ENCODE results near the gene POU3F3.

POU3F3 gene

DNA sequence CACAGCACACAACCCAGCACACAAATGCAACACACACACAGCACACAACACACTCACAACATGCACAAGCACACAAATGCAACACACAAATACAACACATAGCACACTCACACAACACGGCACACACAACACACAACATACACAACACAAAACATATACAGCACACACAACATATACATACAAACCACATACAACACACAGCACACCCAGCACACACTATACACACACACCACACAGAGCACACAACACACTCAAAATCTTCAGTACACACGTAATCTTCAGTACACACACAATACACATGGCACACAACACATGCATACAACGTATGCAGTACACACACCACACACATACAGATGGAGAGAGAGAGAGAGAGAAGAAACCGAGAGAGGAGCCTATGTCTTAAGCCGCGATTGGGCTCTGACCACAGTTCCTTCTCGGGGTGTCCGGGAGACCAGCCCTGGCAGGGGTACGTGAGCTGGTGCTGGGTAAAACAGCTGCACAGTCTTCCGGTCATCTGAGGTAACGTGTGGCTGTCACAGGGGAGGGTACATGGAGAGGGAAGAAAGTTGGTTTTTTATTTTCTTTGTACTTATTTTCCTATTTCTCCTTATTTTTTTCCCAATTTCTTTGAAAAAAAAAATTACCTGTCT, 25.1 kb downstream of the POU3F3 start:
- no peak for DNase-seq

DNA sequence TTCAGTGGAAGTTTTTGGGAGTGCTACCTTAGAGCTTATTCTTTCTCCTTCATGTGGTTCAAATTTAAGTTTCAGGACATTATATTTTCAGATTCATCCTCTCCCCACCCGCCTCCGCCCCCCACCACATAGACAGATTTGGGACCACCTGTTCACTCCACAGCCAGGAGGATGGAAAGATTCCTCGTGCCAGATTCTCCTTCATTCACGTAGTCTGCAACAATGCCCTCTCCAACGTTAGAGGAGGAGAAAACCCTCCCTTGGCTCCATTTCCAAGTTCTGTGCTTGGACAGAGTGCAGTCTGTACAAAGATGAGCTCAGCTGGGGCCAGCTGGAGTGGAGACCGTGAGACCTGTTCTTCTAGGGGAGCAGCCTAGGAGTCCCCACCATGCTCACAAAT, 26.2 kb downstream of the POU3F3 start:
- DNase-seq: no peak

- DNase-seq: no peak
Observed at GRCh38 chr2:104883357-104883756, 29.4 kb downstream of the POU3F3 start.

- DNase-seq: no peak
Observed at GRCh38 chr2:104885119-104885782, 31.3 kb downstream of the POU3F3 start.

DNA sequence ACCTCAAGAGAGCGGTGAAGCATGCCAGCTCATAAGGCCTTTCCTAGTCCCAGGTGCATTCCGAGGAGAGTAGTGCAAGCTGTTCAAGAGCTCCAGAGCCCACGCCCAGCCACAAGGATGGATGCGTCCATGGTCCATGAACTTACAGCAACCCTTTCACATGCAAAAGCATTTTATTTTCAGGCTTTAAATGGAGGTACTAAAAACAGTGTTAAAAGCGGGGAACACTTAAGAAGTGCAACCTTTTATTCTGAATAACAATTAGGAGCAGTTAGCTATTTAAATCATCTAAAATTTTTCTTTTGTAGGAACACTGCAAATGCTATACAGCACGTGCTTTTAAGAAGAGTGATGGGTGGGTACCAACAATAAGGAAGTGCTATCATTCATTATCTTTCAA, 33.8 kb downstream of the POU3F3 start:
- DNase-seq: no peak

DNA sequence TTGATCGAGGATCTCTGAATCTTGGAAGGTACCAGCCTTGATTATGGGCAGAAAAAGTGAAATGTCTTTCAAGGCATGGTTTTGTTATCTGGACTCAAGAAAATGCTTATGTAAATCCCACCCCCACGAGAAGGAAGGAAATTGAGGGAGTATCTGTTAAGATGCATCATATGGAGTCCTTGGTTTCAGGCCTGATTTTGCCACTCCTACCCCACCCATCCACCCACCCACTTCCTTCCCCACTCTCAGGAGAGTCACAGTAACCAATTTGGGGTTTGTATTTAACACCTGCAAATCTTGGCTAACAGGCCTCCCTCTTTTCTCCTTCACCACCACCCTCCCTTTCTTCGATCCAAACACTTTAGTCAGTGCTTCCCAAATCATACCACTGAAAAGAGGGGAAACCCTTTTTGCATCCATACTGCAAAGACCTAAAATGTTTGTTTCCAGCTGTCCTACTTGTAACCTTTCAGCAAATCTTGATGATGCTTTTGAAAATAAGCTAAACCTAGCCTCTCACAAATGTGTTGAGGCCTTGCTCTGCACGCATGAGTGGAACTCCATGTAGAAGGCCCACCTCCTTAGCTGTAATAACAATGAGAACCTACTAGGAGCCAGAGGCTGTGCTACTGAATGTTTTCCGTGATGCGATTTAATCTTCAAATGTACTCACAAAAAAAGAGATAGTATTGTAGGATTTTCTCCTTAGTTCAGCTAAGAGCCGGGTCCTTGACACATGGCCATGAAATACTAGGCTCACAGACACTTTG, 34.8 kb downstream of the POU3F3 start:
- DNase-seq: no peak

DNA sequence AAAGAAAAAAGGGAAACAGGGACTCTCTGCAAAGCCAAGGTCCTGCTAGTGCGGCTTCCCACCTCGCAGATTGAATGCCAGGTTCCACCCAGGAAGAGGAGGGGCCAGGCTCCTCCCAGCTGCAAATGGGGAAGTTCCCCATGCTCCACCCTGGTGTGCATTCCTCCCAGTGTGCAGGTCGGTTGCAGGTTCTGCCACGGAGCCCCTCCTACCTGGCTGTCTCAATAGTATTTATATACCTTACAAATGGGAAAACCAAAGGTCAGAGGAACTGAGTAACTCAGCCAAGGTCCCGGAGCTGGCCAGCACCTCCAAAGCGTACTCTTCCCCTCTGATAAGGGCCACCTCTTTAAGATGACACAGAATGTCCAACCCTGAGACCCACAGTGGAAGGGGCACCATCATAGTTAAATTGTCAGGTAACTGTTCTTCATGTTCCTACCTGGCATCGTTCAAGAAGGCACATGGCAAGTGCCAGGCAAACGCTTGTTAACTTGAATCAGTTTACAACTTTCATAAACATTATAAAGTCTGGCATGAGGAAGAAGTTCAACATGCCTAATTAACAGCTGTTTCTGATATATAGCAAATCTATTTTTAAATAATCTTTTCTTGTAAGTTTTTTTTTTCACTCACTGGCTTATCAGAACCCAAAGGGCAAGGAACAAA, 35.5 kb downstream of the POU3F3 start:
- DNase-seq: no peak

- no peak for DNase-seq
Observed at GRCh38 chr2:104889960-104890684, 36.2 kb downstream of the POU3F3 start.

GRCh38 chr2:104890685-104891069, 36.8 kb downstream of the POU3F3 start:
- DNase-seq: no peak

DNA sequence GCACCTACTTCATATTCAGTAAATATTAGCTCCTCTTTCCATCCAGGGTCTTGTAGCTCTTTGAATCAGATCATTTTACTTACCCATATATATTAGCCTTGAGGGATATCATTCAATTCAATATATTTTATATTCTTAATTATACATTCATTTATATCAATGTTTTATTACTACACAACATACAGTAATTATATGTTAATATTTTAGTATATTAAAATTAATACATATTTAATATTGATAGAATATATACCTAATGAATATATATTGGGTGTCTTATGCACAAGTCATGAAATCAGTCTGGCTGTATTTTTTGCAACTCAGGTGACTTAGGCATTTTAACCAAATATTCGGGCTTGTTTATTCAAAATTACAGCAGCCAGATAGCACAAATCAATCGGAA, 37.2 kb downstream of the POU3F3 start:
- DNase-seq: no peak

DNA sequence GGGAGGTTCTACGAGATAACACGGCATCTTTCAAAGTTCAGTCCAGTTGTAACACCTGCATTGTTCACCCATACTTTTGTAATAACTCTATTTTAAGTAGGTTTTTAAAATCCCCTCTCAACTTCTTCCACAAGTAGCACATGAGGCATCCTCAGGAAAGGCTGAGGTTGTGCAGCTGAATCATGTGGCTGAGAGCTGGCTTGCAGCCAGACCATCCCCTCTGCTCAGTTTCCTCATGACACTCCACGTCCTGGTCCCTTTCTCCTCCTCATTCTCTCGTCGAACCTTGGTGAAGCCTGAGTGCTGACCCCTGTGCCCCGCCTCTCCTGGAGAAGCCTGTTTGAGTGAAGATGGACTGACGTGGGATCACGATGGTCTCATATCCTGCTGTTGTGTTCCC, 42.5 kb downstream of the POU3F3 start:
- peak; percentile 17 for DNase-seq

DNA sequence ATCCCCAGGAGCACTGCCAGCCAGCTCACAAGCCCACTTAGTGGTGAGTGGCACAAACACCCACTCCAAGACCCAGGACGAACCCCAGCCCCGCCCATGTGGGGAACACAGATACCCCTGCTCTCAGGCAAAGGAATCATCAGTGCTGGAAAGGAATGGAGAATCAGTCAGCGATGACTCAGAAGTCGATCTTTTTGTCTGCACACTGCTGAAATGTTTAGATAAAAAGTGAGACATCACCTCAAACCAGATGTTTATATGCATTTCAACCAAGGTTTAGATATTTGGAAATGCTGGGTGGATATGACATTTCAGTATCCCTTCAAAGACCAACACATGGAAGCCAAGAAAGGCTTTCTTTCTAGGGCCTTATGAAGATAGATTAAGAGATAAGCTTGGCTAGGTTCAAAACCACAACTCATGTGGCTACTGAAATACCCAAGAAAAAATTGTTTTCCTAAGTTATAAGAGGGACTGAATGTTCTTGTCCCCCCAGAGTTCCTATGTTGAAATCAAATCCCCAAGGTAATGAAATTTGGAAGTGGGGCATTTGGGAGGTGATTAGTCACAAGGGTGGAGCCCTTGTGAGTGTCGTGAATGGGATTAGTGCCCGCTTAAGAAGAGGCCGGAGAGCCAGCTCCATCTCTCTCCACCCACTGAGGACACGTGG, 43.7 kb downstream of the POU3F3 start:
- DNase-seq: peak; percentile 76

DNA sequence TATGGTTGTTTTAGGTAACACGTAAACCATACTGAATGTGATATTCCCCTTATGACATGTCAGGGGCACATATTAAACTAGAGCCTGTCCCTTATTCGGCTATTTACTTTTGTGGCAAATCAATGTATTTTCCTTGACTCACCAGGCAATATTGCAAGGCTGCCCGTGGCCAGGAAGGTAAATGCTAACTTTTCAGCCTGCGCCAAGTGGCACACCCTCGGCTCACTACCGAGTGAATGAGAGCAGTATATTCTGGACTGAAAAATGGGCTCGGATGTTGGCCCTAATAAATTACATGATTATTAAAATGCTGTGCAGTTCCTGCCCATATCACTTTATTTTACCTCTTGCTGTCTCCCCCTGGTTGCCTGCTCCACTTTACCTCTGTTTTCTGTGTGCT, 46.7 kb downstream of the POU3F3 start:
- no peak for DNase-seq

DNA sequence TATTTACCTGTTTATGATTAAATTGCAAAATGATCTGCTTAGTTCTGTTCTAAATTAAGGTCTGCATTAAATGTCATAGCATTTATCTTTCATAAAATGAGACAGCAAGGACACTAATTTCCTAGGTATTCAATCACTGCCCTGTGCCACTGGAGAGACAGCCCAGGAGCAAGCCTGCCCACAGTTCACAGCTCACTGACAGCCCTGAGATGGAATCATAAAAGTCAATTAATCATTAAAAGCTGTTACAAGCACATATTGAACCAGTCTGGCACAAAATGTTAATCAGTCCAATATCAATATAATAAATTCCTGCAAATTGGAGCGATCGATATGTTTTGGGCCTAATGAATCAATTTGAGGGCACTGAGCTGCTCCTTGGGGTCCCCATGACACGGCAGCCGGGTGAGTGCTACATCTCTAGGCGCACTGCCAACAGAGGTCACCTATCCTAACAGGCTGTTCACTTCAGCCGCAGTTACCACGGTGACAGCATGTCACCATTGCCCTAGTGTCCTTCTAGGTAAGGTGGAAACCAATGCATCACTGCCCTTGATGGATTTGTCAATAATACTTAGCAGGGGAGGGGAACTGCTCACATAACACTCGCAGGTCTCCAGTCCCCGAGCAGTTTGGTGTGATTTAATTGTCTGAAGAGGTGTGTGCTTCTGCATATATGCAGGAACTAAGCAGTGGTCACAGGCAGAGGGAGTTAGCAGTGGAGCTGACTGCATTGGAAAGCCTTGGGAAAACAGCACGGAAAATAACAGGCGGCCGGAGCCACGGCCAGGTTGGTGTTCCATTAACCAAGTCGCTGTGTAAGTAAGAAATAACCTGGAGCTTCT, 47.3 kb downstream of the POU3F3 start:
- DNase-seq: no peak

DNA sequence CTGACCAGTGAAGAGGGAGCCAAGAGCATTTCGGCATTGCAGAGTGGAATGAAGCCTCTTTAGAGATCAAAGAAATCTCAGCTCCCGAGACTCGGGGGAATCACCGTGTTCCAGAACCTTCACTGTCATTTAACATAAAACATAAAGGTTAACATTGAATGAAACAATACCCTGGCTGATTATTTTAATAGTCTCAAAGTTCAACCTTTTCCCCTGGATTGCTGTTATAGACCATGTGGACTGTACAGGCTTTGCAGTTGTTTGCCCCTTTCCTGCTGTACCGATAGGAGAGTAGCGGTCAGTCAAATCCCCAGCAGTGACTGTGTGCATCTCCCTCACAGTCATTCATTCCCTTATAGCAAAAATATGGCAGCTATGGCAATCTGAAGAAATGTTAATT, 48.4 kb downstream of the POU3F3 start:
- DNase-seq: no peak
